Stimulated activated CD4-positive, alpha-beta T cell treated with anti-CD3 and anti-CD28 coated beads, Interleukin-2, amount 100 ng/mL, for 48 hours (primary cell): Measurements from ENCODE around the gene FBXW12.

Source experiments
- DNase-seq, 2 donors: peaks; one replicate each; pipeline ENCODE4 v3.0.0-alpha.2; 2020

The FBXW12 gene

DNA sequence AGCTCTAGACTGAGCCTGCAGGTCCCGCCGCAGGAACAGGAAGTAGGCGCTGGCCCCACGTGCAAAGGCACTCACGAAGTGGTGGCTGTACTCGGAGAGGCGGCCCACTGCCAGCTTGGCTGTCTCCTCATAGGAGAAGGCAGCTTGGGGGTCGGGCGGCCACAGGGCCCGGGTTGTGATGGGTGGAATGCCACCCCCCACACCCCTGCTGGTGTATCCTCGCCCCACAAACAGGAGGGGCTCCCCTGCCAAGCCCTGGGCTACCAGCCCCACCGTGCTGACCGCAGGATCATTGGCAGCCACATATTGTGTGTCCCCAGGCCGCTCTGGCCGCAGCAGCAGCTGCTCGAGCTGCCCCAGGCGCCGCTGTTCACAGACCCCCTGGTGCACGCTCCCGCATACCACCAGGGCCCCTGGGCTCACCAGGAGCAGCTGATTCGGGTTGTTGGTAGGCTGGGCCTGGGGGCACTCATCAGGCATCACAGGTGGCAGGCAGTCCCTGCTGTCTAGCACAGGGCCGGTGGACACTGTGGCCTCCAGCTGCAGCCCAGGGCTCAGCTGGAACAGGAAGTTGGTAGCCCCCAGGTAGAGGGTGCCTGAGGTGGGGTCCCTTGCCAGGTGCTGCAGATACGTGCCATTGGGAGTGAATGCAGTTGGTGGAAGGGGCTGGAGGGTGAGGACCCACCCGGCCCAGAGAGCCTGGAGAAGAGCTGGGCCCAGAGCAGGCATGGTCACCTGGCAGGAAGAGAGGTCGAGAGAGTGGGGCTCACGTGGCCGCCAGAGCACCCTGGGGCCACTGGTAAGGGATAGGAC, 52.1 kb downstream of the FBXW12 start:
- no peak for DNase-seq

DNA sequence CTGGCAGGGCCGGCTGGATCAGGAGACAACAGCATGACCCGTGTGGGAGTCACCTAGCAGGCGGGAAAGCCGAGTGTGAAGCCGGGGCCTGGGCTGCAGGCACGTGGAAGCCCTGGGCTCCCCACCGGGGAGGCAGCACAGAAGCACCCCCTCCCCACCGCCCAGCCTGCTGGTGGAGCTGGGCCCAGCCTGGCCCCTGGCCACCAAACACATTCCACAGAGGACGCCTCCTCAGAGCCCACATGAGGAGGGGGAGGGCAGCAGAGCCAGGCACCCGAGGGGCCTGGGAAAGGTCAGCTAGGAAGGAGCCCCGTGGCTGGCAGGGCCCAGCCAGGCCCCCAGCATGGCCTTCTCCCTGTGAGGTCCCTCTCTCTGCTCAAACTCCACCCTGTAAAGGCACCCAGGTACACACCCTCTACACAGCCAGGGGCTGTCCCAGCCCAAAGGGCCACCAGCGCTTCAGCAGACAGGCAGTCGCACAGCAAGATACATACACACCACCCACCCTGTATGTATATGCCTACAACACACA, 53.3 kb downstream of the FBXW12 start:
- no peak for DNase-seq

DNA sequence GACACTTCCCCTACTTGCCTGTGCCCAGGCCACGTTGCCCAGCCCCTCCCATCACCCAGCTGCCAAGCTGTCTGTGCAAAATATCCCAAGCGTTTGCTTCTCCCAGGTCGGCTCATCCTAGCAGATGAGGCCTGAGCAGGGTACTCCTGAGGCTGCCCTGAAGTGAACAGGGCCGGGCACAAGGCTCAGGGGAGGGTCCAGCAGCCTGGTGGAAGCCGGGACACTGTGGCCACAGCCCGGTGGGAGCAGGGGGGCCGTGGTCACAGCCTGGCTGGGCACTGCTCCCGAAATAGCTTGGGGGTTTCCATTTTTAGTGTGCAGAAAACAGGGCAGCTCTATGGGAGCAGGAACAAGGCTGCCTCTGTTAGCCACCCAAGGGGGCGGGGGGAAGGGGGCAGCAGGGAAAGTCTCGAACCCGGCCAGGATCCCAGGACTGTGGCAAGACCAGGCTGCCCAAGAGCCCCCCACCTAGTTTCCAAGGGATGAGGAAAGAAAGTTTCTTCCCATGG, 54.4 kb downstream of the FBXW12 start:
- no peak for DNase-seq

DNA sequence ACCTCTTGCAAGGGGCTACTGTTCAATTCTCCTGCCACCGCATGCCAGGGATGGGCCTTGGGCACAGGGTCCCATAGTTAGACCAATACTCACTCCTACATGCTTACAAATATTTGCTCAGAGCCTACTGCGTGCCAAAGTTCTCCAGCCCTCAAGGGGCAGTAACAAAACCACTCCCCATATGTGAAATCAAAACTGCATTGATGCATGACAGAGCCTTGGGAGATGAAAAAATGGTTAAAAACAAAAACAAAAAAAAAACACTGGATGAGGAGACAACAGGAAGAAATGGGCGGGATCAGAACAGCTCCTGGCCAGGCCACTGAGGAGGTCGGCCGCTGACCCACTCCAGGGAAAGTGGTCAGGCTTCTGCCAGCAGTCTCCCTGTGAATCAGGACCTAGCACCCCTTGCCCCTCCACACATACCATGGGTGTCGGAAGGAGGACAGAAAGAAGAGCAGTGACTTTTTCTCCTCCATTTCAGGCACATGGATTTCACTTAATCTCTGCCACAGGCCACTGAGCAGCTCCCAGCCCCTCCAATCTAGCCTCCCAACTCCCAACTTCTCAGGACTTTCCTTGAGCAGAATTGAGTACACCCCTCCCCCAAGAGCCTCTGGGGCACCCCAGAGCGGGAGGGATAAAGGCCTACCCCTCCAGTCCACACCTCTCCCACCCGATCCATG, 55.1 kb downstream of the FBXW12 start:
- DNase-seq = no peak

DNA sequence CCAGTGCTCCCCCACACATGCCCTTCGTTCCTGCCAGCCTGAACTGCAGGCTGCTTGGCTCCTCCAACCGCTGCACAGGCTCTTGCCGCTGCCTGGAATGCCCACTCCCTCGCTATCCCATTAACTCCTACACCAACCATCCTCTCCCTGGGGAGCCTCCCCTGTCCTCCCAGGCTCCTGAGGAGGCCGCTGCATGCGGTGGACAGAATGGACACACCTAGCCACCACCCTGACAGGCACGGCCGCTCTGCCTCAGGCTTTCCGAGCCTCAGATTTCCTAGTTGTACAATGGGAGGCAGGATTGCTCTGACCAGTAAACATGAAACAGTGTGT, 55.6 kb downstream of the FBXW12 start:
- DNase-seq = no peak

DNA sequence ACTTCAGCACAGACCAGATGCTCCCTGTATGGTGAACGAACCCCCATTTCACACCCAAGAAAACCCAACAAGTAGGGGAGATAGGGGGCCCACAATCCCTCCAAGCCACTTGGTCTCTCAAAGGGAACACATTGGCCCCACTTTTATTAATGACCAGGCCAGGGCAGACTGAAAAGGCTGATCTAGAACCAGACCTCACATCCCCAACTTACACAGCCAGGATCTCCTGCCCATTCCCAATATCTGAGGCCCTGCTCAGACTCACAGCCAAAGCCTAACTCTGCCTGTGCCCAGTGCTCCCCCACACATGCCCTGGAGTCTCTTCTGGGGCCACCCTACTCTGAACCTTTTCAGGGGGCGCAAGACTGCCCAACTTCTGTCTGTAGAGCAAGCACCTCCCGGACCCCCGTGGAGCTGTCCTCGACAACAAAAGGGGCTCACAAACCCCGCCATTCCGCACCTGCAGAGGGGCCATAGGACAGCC, 56.1 kb downstream of the FBXW12 start:
- no peak for DNase-seq

DNA sequence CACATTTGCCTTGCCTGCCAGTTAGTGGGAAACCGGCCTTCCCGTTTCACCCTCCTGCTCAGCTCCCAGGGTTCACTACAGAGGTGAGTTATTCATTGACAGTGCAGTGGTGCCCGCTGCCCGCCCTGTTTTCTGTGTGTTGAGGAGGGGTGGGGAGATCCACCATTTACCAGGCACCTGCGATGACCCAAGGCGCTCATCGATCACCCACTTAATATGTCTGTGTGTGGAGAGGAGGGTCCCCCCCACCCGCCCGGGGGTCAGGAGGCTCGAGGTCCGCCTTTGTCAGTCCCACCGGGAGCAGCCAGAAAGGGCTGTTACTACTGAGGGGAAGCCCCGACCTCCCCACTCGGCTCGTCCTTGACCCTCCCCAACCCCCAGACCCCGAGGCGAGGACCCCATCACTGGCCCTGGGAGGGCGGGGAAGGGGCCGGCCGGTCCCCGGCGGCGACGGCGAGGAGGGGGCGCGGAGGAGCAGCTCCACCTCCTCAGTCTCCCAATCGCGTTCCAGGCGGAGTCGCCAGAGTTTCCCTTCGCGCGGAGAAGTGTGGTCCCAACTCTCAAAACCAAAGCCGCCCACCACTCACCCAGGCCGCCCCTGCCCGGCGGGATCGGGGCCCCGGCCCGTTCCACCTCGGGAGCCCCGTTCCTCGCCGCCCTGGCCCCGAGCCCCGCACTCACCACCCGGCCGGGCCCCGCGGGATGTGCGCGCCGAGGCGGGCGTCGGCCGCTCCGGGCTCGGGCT, 56.7 kb downstream of the FBXW12 start:
- no peak for DNase-seq

DNA sequence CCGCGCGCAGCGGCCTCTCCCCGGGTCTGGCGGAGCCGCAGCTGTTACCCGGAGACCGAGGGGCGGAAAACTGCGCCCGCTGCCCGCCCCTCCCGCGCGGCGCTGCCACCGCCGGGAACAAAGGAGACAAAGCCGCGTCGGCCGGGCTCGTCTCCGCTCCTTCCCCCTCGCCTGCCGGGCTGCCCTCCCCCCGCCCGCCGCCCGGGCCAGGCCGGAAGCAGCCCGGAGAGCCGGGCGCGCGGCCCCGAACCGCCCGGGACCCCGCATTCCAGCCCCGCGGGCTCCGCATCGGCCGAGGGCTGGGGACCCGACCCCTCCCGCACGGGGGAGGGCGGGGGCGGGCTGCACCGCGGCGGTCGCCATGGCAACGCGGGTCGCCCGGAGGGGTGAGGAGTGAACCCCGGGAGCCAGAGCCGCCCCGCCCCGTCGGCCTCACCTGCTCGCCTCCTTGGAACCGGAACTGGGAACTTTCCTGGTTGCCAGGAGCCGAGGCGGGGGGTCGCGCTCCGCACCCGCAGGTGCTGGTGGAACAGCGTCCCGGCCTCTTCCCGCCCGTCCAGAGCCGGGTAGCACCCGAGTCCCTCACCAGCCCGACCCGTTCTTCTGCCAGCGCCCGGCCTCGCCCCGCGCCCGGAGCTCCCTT, 57.4 kb downstream of the FBXW12 start:
- peak; percentile 36 to 39 for DNase-seq

DNA sequence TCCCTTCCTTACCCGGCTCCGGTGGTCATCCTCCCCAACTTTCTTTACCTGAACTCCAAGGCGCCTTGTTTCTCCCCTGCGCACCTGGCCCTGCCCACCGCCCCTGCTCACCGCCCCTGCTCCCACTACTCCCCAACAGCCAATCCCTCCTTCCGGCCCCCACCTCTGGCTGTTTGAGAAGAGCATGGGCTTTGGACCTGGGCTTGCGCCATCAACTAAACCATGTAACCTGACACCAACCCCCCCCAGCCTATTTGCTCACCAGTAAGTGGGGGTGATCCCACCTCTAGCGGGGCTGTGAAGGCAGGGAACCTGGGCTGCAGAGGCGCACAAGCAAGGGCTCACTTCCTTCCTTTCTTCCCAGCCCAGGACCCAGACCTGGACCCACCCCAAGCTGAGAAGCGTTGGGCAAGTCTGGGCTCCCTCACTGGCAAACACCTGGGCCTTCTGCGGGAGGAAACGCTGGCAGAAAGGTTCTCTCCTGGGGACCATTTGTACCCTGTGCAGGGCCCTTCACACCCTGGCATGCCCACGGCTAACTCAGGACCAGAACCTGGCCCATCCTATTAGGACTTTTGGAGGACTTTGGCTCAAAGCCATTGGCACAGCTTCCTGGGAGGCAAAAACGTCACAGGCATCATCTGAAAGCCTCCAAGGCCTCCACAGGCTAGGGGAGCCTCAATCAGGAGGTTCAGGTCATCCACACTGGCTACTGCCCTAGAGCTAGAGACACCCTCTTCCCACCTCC, 58.1 kb downstream of the FBXW12 start, which contains the start of gene PLXNB1:
Gene PLXNB1, minus strand, starts transcription at position 127 of the 748 bp plus-strand sequence. CDS start 5,475 bp downstream, outside the sequence.
- DNase-seq = no peak

DNA sequence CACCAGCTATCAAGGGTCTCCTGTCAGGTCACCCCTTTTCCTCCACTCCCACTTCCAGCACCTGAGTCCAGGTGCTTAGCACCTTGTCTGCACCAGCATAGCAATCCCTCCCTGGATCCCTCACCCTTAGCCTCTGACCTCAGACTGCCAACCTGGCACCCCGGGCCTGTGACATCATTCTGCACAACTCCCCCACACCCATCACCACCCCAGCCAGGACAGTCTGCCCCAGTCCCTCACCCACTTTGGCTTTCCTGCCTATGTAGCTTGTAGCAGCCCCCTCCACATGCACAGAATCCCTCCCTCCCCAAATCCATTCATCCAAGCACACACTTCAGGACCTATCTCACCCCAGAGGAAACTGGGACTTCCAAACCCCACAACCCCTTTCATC, 58.7 kb downstream of the FBXW12 start:
- DNase-seq = no peak

DNA sequence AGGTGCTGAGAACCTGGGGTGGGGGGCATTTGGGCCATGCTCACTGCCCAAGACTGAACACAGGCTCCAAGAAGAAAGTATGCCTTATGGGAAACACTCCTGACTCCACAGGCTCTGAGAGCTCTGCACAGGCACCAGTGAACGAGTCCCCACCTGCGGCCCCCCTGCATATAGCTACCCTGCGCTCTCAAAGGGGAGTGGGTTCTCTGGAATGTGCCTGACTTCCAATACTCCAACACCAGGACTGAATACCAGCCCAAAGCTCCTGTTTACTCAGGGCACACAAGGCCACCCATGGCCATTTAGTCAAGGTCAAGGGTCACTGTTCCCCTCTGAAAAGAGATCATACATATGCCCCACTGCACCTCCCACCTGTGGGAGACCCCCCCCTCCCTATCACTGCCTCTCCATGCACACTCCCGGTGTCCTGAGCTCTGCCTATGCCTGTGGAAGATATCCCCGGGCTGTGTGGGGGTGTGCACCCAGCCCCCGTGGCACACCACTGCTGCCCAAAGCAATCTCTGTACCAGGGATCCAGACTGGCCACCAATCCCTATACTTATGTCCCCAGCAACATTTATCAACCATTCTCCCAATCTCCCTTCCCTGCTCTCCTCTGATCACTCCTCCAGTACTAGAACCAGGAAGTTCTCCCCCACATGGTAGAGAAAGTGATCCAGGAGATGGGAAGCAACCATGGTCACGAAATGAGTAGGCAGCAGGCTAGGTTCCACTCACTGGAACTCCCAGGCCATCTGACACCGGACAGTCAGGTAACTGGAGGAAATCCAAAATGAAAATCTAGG, 59.4 kb downstream of the FBXW12 start:
- DNase-seq = no peak

DNA sequence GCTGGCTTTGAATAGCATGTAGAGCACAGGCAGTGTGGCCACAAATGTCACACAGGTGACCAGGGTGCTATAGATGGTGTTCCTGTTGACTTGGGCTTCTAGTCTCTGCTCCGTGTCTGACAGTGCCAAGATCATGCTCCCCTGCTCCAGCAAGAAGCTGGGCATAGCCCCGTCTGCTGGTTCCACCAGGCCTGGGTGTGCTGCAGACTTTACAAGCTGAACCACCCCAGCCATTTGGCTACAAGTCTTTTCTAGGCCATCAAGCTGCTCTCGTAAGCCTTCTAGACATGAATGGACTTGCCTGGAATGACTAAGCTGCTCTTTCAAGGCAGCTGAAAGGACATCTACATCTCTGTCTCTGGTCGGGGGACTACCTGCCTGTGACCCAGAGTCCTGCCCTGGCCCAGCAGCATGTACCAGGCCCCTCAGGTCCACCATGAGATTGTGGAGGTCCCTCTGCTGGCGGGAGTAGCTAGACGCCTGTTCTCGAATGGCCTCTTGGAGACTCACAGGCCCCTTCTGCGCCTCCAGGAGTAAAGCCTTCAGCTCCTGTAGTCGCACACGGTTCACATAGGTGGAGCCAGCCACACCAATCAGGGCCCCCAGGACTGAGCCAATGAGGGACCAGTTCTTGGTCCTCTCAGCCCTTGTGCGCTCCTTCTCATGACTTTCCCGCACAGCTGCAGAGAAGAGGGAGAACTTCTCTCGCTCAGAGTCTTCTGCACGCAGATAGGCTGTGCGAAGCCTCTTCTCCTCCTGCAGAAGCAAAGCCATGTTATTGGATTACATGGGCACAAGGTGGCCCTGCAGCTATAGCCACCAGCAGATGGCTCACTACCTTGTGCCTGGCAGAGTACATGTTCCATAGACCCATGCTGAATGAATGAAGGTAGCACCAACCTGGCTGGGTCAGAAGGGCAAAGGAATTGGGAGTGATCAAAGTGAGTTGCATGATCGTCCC, 60.7 kb downstream of the FBXW12 start:
- no peak for DNase-seq

DNA sequence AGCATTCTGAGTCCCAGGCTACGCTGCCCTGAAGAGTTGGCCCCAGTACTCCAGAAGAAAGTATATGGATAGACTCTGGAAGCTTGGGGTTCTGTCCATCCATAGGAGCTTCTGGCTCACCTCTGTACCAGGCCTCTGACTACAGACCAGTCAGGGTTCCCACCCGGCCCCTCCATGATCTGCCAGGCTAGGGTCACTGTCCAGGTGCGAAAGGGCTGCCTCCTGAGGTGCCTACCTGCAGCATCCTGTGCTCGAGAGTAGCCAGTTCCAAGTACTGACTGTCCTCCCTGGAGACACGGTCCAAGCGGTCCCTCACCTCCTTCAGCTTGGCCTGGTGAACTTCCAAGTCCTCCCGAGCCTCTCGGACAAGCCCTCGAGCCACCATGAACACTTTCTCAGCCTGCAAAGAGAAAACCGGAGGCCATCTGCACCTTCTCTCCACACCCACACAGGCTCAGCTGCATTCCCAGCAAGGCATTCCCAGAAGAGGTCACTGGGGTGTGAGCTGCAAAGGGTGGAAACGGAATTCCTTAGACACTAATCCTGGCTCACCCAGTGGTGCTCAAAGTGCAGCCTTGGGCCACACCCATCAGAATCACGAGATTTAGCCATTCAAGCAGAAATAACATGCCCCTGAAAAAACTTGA, 61.6 kb downstream of the FBXW12 start:
- DNase-seq = no peak

DNA sequence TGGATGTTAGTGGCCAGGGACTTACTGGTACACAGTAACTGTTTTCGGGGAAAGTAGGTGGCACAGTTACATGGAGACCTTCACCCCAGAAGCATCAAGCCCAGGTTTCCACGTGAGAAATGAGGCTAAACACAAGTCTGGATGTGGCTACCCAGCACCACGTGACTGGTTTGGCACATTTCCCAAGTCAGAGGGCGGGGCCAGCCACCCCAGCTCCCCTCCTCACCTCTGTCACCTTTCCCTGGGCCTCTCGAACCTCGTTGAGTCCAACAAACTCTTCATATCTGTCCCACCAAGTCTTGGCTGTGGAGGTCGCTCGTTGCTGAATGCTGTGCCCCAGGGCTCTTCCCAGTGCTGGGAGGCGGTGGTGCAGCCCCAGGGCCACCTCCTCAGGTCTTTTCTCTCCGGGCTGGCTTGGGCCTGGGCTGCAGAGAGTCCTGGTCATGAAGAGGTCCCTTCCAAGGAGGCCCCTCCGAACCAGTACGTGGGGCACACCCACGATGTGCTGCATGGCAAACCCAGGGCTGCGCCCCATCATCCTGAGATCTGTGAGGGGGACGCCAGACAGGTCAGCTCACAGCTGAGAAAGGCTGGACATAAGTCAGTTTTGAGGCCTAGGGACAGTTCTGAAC, 62.7 kb downstream of the FBXW12 start:
- DNase-seq = no peak

DNA sequence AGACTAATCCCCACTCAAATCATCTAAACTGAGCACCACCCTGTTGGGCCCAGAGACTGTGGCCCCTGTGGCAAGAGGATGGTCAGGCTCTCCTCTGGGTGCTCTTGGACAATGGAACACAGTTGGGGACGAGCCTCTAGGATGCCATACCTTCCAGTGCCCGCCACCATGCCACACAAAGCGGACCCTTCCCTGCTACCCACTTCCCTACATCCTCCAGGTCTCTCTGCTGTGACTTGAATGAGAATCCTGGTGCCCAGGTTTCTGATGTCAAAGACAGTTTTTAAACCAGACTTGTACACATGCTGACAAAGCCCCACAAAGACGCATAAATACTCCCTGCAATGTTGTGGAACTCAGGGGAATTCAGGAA, 63.2 kb downstream of the FBXW12 start:
- DNase-seq = no peak

DNA sequence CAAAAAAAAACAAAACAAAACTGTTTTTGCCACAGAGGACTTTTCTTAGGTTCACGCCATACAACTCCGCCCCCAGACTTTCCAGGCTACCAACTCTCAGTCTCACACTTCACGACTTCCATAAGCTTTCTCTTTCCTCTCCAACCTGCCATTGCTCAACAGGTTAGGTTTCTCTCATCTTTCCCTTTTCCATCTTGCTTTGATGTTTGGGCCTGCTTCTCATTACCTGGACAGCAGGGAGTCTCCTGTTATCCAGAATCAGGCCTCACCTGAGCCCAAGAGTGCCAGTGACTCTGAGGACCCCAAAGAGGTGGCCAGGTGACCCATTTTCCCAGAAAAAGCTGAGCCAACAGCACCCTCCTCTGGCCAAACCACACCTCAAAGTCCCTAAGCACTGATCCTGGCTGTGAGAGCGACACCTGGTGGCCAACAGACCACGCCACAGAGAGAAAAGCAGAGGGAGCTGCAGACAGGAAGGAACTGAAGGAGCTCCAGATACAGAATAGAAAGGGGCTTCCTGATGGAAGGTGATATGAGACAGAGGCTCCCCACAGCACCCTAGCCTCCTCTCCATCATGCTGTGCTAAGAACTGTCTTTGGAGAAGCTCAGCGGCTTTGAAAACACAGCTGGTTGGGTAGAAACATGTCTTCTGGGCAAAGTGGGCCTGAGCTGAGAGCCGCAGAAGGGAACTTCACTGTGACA, 63.9 kb downstream of the FBXW12 start:
- DNase-seq = peak; percentile 83

DNA sequence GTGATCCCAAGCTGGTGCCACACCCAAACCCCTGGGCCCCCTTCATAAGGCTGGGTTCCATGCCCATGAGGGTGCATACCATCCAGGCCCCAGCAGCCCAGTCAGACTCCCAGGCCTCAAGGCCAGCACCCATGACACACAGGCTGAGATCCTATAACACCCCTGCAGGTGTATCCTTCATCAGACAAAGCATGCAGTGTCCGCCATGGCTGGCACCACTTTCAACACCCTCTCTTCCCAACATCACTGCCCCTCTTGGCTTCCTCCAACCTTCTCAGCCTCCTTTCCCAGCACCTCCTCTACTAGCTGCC, 64.4 kb downstream of the FBXW12 start:
- DNase-seq = no peak

DNA sequence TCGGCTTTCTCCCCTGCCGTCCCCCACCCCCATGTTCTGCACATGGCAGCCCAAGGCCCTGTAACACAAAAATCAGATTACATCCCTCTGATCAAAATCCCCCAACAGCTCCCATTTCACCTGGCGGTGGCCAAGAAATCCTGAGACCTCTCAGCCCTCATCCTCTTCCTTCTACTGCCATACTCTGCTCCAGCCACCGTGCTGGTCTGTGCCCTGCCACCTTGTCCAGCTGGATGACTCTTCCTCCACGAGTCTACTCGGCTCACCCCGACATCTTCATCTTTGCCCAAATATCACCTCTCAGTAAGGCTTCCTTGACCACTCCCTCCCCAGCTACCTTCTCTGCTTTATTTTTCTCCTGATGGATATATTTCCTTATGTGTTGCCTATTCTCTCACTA, 64.8 kb downstream of the FBXW12 start:
- no peak for DNase-seq
